Fibroblast of the aortic adventitia (primary cell): ENCODE results near the gene RNU4-1. TPM values are rescaled to one million over a fixed set of nuclear protein-coding genes. Genes with fewer than 3 reads are reported as not detected.

Experiments
- DNase-seq: peaks from one replicate; pipeline ENCODE4 v3.0.0-alpha.2; 2010; ENCODE audit warnings: low read depth
- H3K4me3 ChIP-seq: 2 replicates; pipeline ENCODE4 v1.5.1; 2011; ENCODE audit warnings: low read depth, mild to moderate bottlenecking, control low read depth, low read length, moderate library complexity
- CTCF ChIP-seq: IDR thresholded peaks from 2 replicates; pipeline ENCODE4 v1.5.1; 2011; ENCODE audit warnings: mild to moderate bottlenecking, low read length, control low read depth, inconsistent platforms; ENCODE audit not compliant: insufficient read depth
- total RNA-seq: library from RNA; depleted of rRNA; stranded (reverse); fragments of >200 nt; gene quantifications from 2 replicates; pipeline ENCODE4 v1.2.3, GENCODE V29; 2012; ENCODE audit warnings: low replicate concordance

RNU4-1 gene
- total RNA-seq, 1 donor: under 0.01 TPM

- DNase-seq: no peak
- H3K4me3 ChIP-seq: no peak overlapping the region
- no peak for TF ChIP-seq CTCF
Observed at GRCh38 chr12:120332041-120332440, 39.0 kb upstream of the RNU4-1 start.

- no peak overlapping the region for H3K4me3 ChIP-seq
- DNase-seq: no peak
- no peak for TF ChIP-seq CTCF
Observed at GRCh38 chr12:120331390-120331789, 38.4 kb upstream of the RNU4-1 start.

- no peak for DNase-seq
- TF ChIP-seq CTCF: no peak
- no peak overlapping the region for H3K4me3 ChIP-seq
Observed at GRCh38 chr12:120328228-120328627, 35.2 kb upstream of the RNU4-1 start.

GRCh38 chr12:120327593-120327992 is 34.6 kb upstream of the RNU4-1 start, which contains the start of gene PLA2G1B:
TSS of gene PLA2G1B (minus strand) at chr12:120327779. CDS start at chr12:120327753, 26 bp downstream.
- H3K4me3 ChIP-seq: no peak within 1 kb of the TSS
- no peak for TF ChIP-seq CTCF
- DNase-seq: no peak

- no peak for DNase-seq
- TF ChIP-seq CTCF: no peak
- H3K4me3 ChIP-seq: no peak overlapping the region
Observed at GRCh38 chr12:120324841-120325417, 31.9 kb upstream of the RNU4-1 start.

GRCh38 chr12:120323772-120324171 is 30.7 kb upstream of the RNU4-1 start:
- H3K4me3 ChIP-seq: no peak overlapping the region
- no peak for TF ChIP-seq CTCF
- no peak for DNase-seq
